Panc1 (cell line): ENCODE results near the gene MARCHF7. TPM values are rescaled to one million over a fixed set of nuclear protein-coding genes. Genes with fewer than 3 reads are reported as not detected.

ENCODE experiments used
- ATAC-seq: fragments of 200-7000 bp; cut with Tn5 transposase; 2 replicates; pipeline ENCODE4 v1.9.1; 2020; ENCODE audit warnings: mild to moderate bottlenecking, moderate library complexity
- BruUV-seq: library from RNA; stranded (reverse); fragments of 400-500 nt; replicated peaks from 2 replicates; lab custom pipeline; 2021; lab: Mats Ljungman, UMichigan
- CTCF ChIA-PET: fragments of 300-600 bp; sonication (Branson Sonifier 250); formaldehyde crosslinking; loops from one replicate; lab custom pipeline; 2022; ENCODE audit warnings: antibody characterized with exemption; lab: Charles Lee
- POLR2A ChIA-PET: fragments of 300-600 bp; sonication (Branson Sonifier 250); formaldehyde crosslinking; loops from one replicate; lab custom pipeline; 2022; ENCODE audit warnings: antibody characterized with exemption; lab: Charles Lee
- DNase-seq: peaks from one replicate; pipeline ENCODE4 v3.0.0-alpha.2; 2010; ENCODE audit warnings: low read depth, low spot score
- H3K27ac ChIP-seq: 2 replicates; pipeline ENCODE4 v1.5.1; 2011; ENCODE audit warnings: mild to moderate bottlenecking, low read length, inconsistent platforms
- H3K27me3 ChIP-seq: fragments of 200-500 bp; sonication (Bioruptor generic); 2 replicates; pipeline ENCODE4 v1.6.0; 2014; ENCODE audit warnings: low read length, inconsistent platforms; ENCODE audit not compliant: control insufficient read depth, insufficient read depth
- H3K36me3 ChIP-seq: fragments of 200-500 bp; sonication (Bioruptor generic); 2 replicates; pipeline ENCODE4 v1.5.1; 2014; ENCODE audit warnings: inconsistent platforms, mild to moderate bottlenecking, low read length, moderate library complexity; ENCODE audit not compliant: control insufficient read depth, insufficient read depth
- H3K4me1 ChIP-seq: 2 replicates; pipeline ENCODE4 v1.5.1; 2011; ENCODE audit warnings: inconsistent platforms, mild to moderate bottlenecking, low read length, moderate library complexity; ENCODE audit not compliant: control insufficient read depth, insufficient read depth
- H3K4me3 ChIP-seq, 2 experiments: 2 replicates each; pipeline ENCODE4 v1.5.1; 2011 to 2012; ENCODE audit warnings: low read depth in 2 of 2, low read length in 2 of 2, mild to moderate bottlenecking in 2 of 2, inconsistent platforms in 1 of 2, moderate library complexity in 1 of 2
- H3K9me3 ChIP-seq: fragments of 200-500 bp; sonication (Bioruptor generic); 2 replicates; pipeline ENCODE4 v1.5.1; 2014; ENCODE audit warnings: low read depth, mild to moderate bottlenecking, inconsistent platforms, low read length, moderate library complexity; ENCODE audit not compliant: control insufficient read depth, insufficient read depth
- CTCF ChIP-seq: fragments of 450-650 bp; IDR thresholded peaks from 2 replicates; pipeline ENCODE4 v1.5.1; 2017; ENCODE audit warnings: mild to moderate bottlenecking
- POLR2AphosphoS5 ChIP-seq: IDR thresholded peaks from 2 replicates; pipeline ENCODE4 v1.6.1; 2012; ENCODE audit warnings: mild to moderate bottlenecking, low read depth, low read length, moderate library complexity
- REST ChIP-seq, 2 experiments: IDR thresholded peaks; 2 replicates each; pipeline ENCODE4 v1.6.1; 2011 to 2012; ENCODE audit warnings: low read depth in 2 of 2, control low read depth in 1 of 2, low read length in 1 of 2, mild to moderate bottlenecking in 1 of 2, moderate library complexity in 1 of 2; ENCODE audit not compliant: insufficient read depth in 1 of 2
- SIN3A ChIP-seq: IDR thresholded peaks from 2 replicates; pipeline ENCODE4 v1.6.1; 2012; ENCODE audit warnings: low read depth, mild to moderate bottlenecking, low read length, moderate library complexity, borderline replicate concordance; ENCODE audit not compliant: insufficient read depth
- TCF7L2 ChIP-seq: IDR thresholded peaks from 2 replicates; pipeline ENCODE4 v1.6.1; 2011; ENCODE audit warnings: mild to moderate bottlenecking, low read depth, low read length, inconsistent platforms
- in situ Hi-C: cut with HindIII; loops from 2 replicates; pipeline ENCODE4 v1.10.0; 2016; ENCODE audit warnings: low sequenced_read_pairs, low pct_unique_long_range_greater_than_20kb
- intact Hi-C: fragments of 100-400 bp; cut with micrococcal nuclease; formaldehyde crosslinking; loops from one replicate; pipeline ENCODE4 v1.10.0; 2022; ENCODE audit not compliant: unreplicated experiment
- total RNA-seq: library from RNA; stranded (reverse); gene quantifications from one replicate; pipeline ENCODE4 v1.2.1, GENCODE V29; 2021; ENCODE audit not compliant: unreplicated experiment

The MARCHF7 gene
- total RNA-seq, 1 experiment from 2014 or later, result 85.7 TPM

GRCh38 chr2:159753797-159754196 is 41.5 kb downstream of the MARCHF7 start:
- Histone ChIP-seq H3K4me1 (peaks cover 10% of the 10 kb centered on the region), H3K4me3 (no peak overlapping the region), H3K27ac (no peak overlapping the region), H3K27me3 (no peaks in the 10 kb centered on the region), H3K36me3 (peaks cover 37% of the 10 kb centered on the region), H3K9me3 (no peaks in the 10 kb centered on the region)
- intact Hi-C loops, result no loop called here
- BruUV-seq, result no TSS peak
- POLR2A ChIA-PET, result no interaction called here
- CTCF ChIA-PET, result no interaction called here
- DNase-seq (no peak), ATAC-seq (no peak)
- TF ChIP-seq SIN3A (no peak), POLR2AphosphoS5 (no peak), REST (IDR thresholded peaks at IDR 0.05; ENCODE audit: insufficient read depth in 1 of 2, low read depth in 2 of 2, low read length in 1 of 2) (no peak)
- in situ Hi-C loops, result no loop called here

- no peak overlapping the region for H3K4me3 ChIP-seq
- no peak for DNase-seq
- TSS peak; percentile 12 for BruUV-seq
- in situ Hi-C loops (no loop called here), intact Hi-C loops (no loop called here)
- H3K4me1 ChIP-seq, result peaks cover 10% of the 10 kb centered on the region
- H3K36me3 ChIP-seq, result peaks cover 37% of the 10 kb centered on the region
- TF ChIP-seq TCF7L2 (no peak), SIN3A (no peak), CTCF (no peak), REST (IDR thresholded peaks at IDR 0.05; ENCODE audit: insufficient read depth in 1 of 2, low read depth in 2 of 2, low read length in 1 of 2) (no peak), POLR2AphosphoS5 (no peak)
- no peaks in the 10 kb centered on the region for H3K9me3 ChIP-seq
- POLR2A ChIA-PET, result no interaction called here
- ATAC-seq, result no peak
- CTCF ChIA-PET, result no interaction called here
- H3K27ac ChIP-seq, result no peak overlapping the region
- H3K27me3 ChIP-seq, result no peaks in the 10 kb centered on the region
Observed at GRCh38 chr2:159755014-159755413, 42.7 kb downstream of the MARCHF7 start.
